Measurements from ENCODE around the gene CDON. TPM values are rescaled to one million over a fixed set of nuclear protein-coding genes. Genes with fewer than 3 reads are reported as not detected.
A peak's percentile ranks its signal among the peaks of the same experiment; 100 is the strongest.

Gene CDON
- total RNA-seq, 1 donor from 2014 or later = 33.0 TPM

- no peak for DNase-seq (ENCODE audit: low spot score in 2 of 2)
- H3K27ac ChIP-seq = no peak overlapping the region
- no peaks in the 10 kb centered on the region for H3K9me3 ChIP-seq
- H3K27me3 ChIP-seq = no peaks in the 10 kb centered on the region
- intact Hi-C loops (cut with DNase I) = loop anchor here (5.0 kb wide), 1 partner anchor 248 kb away; no protein-coding TSS in a partner anchor
- no peaks in the 10 kb centered on the region for H3K36me3 ChIP-seq
- no peak overlapping the region for H3K4me3 ChIP-seq
- TF ChIP-seq CTCF (IDR thresholded peaks at IDR 0.05) = no peak
- H3K4me1 ChIP-seq = no peaks in the 10 kb centered on the region
Measured at GRCh38 chr11:125944350-125945010, 118.2 kb downstream of the CDON start.

- H3K4me1 ChIP-seq = no peaks in the 10 kb centered on the region
- intact Hi-C loops (cut with DNase I) = loop anchor here (5.0 kb wide), 1 partner anchor 248 kb away; no protein-coding TSS in a partner anchor
- no peak overlapping the region for H3K27ac ChIP-seq
- H3K36me3 ChIP-seq = no peaks in the 10 kb centered on the region
- no peak for TF ChIP-seq CTCF (IDR thresholded peaks at IDR 0.05)
- no peak overlapping the region for H3K4me3 ChIP-seq
- DNase-seq (ENCODE audit: low spot score in 2 of 2) = no peak
- H3K9me3 ChIP-seq = no peaks in the 10 kb centered on the region
- no peaks in the 10 kb centered on the region for H3K27me3 ChIP-seq
Measured at GRCh38 chr11:125943661-125944349, 118.9 kb downstream of the CDON start.

- intact Hi-C loops (cut with DNase I) = loop anchor here (5.0 kb wide), 1 partner anchor 249 kb away; no protein-coding TSS in a partner anchor
- DNase-seq (ENCODE audit: low spot score in 2 of 2) = peak in 1 of 2 donors; percentile 52
- no peak for TF ChIP-seq CTCF (IDR thresholded peaks at IDR 0.05)
Measured at GRCh38 chr11:125942771-125943428, 119.8 kb downstream of the CDON start.

GRCh38 chr11:125941619-125942611 lies 120.8 kb downstream of the CDON start:
- no peaks in the 10 kb centered on the region for H3K36me3 ChIP-seq
- intact Hi-C loops (cut with DNase I) = loop anchor here (5.0 kb wide), 1 partner anchor 250 kb away; no protein-coding TSS in a partner anchor
- peak in 2 of 3 experiments; percentile 16 to 48 for TF ChIP-seq CTCF (IDR thresholded peaks at IDR 0.05)

More at GRCh38 chr11:125942771-125943428, 119.8 kb downstream of the CDON start:
- Histone ChIP-seq H3K4me3 (no peak overlapping the region), H3K36me3 (no peaks in the 10 kb centered on the region), H3K4me1 (no peaks in the 10 kb centered on the region), H3K9me3 (no peaks in the 10 kb centered on the region), H3K27me3 (no peaks in the 10 kb centered on the region), H3K27ac (no peak overlapping the region)

GRCh38 chr11:125941267-125941618 lies 121.4 kb downstream of the CDON start:
- intact Hi-C loops (cut with DNase I) = loop anchor here (5.0 kb wide), 1 partner anchor 251 kb away; no protein-coding TSS in a partner anchor
- no peak for TF ChIP-seq CTCF (IDR thresholded peaks at IDR 0.05)
- Histone ChIP-seq H3K27me3 (no peaks in the 10 kb centered on the region), H3K27ac (no peak overlapping the region), H3K36me3 (no peaks in the 10 kb centered on the region), H3K9me3 (no peaks in the 10 kb centered on the region), H3K4me3 (no peak overlapping the region), H3K4me1 (no peaks in the 10 kb centered on the region)
- DNase-seq (ENCODE audit: low spot score in 2 of 2) = peak in 1 of 2 donors; percentile 21

More at GRCh38 chr11:125941619-125942611, 120.8 kb downstream of the CDON start:
- H3K9me3 ChIP-seq = no peaks in the 10 kb centered on the region
- DNase-seq (ENCODE audit: low spot score in 2 of 2) = no peak
- no peak overlapping the region for H3K4me3 ChIP-seq
- H3K27ac ChIP-seq = no peak overlapping the region
- H3K4me1 ChIP-seq = no peaks in the 10 kb centered on the region
- H3K27me3 ChIP-seq = no peaks in the 10 kb centered on the region

All from ascending aorta (tissue), 2 donors.